DND-41 (cell line): Measurements from ENCODE around the gene DCAF7.

Experiments used
- EZH2 ChIP-seq: IDR thresholded peaks from 3 replicates; pipeline ENCODE4 v1.6.1; 2012; ENCODE audit warnings: borderline replicate concordance, low read depth, mild to moderate bottlenecking, moderate library complexity, low read length, inconsistent platforms; ENCODE audit not compliant: severe bottlenecking
- TF ChIP-seq, protein P1 (sequence below): IDR thresholded peaks from 2 replicates; pipeline ENCODE4 v1.5.1; 2012; ENCODE audit warnings: borderline replicate concordance, low read length, moderate library complexity, mild to moderate bottlenecking; ENCODE audit not compliant: poor library complexity, severe bottlenecking; ENCODE audit errors: extremely low read depth

DNA sequence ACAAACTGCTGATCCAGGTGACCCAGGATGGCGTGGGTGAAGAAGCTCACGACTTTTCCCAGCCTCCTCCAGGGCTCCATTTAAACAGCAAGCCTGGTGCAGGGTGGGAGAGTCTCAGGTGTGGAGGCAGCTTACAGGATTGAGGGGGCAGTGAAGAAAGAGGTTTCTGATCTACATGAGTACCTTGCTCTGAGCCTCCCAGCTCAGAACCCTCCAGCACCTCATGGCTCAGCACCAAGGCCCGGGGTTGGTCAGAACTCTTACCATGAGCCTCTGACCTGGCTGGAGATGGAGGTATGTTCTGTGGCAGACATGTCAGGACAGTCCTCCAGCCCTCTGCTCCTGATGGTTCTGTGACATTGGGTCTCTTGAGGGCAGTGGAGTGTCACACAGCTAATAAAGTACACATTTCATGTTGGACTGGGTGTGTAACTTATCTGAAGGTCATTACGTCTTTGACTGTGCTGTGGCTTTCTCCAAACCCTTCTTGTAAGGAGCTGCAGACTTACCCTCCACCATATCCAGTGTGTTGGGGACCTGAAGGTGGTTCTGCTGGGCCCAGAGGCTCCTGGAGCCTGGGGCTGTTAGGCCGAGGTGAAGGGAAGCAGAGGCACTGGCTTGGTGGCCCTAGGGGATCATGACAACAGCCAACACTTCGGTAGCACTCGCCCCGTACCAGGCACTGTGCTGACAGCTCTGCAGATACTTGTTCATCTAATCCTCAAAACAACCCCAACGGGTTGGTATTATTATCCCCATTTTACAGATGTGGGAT lies 3.8 kb upstream of the DCAF7 start:
- TF ChIP-seq, protein P1, sequence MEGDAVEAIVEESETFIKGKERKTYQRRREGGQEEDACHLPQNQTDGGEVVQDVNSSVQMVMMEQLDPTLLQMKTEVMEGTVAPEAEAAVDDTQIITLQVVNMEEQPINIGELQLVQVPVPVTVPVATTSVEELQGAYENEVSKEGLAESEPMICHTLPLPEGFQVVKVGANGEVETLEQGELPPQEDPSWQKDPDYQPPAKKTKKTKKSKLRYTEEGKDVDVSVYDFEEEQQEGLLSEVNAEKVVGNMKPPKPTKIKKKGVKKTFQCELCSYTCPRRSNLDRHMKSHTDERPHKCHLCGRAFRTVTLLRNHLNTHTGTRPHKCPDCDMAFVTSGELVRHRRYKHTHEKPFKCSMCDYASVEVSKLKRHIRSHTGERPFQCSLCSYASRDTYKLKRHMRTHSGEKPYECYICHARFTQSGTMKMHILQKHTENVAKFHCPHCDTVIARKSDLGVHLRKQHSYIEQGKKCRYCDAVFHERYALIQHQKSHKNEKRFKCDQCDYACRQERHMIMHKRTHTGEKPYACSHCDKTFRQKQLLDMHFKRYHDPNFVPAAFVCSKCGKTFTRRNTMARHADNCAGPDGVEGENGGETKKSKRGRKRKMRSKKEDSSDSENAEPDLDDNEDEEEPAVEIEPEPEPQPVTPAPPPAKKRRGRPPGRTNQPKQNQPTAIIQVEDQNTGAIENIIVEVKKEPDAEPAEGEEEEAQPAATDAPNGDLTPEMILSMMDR = no peak
- no peak for TF ChIP-seq EZH2
